Epithelial cell of esophagus (primary cell): ENCODE measurements around the gene ACSM6.

ENCODE experiments used
- DNase-seq: peaks from one replicate; pipeline ENCODE4 v3.0.0; 2010; ENCODE audit warnings: low read depth
- H3K4me3 ChIP-seq: 2 replicates; pipeline ENCODE4 v1.5.1; 2011; ENCODE audit warnings: mild to moderate bottlenecking, low read length, control low read depth
- TF ChIP-seq, protein P1 (sequence below): IDR thresholded peaks from 2 replicates; pipeline ENCODE4 v1.5.1; 2011; ENCODE audit warnings: low read depth, mild to moderate bottlenecking, low read length, control low read depth, inconsistent platforms; ENCODE audit not compliant: insufficient read depth; ENCODE audit errors: missing control alignments

The ACSM6 gene

DNA sequence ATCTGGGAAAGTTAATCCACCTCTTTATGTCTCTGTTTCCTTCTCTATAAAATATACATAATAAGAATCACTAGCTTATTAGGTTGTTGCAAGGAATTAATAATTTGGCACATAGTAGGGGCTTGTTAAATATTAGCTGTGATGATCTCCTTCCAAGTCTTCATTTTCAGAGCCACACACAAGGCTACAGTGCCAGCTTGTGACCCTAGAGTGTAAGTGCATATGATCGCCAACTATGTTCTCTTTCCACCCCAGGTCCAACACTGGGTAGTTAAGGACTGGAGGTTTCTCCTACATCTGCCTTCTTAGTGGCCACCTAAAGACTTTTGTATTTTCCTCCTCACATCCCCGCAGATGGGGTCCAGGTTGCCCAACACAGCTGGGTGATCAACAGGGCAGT, 17.9 kb upstream of the ACSM6 start:
- TF ChIP-seq, protein P1, sequence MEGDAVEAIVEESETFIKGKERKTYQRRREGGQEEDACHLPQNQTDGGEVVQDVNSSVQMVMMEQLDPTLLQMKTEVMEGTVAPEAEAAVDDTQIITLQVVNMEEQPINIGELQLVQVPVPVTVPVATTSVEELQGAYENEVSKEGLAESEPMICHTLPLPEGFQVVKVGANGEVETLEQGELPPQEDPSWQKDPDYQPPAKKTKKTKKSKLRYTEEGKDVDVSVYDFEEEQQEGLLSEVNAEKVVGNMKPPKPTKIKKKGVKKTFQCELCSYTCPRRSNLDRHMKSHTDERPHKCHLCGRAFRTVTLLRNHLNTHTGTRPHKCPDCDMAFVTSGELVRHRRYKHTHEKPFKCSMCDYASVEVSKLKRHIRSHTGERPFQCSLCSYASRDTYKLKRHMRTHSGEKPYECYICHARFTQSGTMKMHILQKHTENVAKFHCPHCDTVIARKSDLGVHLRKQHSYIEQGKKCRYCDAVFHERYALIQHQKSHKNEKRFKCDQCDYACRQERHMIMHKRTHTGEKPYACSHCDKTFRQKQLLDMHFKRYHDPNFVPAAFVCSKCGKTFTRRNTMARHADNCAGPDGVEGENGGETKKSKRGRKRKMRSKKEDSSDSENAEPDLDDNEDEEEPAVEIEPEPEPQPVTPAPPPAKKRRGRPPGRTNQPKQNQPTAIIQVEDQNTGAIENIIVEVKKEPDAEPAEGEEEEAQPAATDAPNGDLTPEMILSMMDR, result peak; percentile 20
- no peak overlapping the region for H3K4me3 ChIP-seq
- no peak for DNase-seq

DNA sequence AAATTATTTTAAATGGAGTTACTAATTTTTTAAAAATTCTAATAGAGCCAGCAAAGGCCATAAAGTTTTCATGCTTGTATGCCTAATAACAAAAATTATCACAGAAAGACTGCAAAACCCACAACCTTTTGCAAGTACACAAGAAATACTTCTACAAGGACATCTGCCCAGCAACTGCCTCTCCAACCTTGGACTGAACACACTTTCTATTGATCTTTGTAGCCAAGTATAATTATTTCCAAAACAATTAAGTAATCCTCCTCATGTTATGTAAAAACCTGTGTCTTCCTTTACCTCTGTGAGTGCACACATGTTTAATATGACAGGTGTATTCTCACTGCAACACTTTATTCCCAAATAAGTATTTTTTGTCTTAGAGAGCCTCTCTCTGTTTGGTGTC, 16.6 kb upstream of the ACSM6 start:
- TF ChIP-seq, protein P1, result no peak
- DNase-seq, result no peak
- no peak overlapping the region for H3K4me3 ChIP-seq

DNA sequence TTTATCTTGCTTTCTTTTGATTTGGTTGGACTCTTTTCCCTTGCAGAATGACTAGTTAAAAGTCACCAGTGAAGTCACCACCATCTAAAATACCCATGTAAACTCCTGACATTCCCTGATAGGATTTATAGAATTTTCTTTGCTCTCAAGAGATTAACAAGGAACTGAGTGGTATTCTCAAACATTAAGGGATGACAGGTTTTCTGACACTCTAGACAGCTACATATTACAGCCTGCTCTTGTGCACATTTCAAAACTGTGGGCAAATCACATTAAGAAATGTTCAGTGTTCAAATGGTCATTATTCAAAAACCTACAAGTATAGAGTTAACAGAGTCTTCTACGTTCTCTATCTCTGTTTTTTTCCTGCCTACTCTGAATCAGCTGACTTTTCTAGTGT, 15.8 kb upstream of the ACSM6 start:
- no peak overlapping the region for H3K4me3 ChIP-seq
- TF ChIP-seq, protein P1, result no peak
- no peak for DNase-seq

DNA sequence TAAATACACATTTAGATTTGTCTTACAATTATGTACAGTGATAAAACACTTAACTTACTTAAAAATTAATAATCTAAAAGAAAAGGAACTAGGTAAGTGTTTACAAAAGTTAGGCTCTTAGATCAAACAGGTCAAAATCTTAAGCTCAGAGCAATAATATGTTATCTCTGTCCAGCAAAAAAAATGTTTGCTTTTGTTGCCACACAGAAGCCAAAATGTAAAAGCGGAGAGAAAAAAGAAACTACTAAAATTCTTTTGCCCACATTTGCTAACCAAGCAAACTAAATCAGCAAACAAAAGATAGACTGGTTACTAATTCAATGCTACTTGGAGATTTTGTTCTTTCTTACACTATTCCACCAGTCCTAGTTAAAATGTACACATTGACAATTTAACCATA, 15.2 kb upstream of the ACSM6 start:
- TF ChIP-seq, protein P1, result no peak
- DNase-seq, result no peak
- H3K4me3 ChIP-seq, result no peak overlapping the region

DNA sequence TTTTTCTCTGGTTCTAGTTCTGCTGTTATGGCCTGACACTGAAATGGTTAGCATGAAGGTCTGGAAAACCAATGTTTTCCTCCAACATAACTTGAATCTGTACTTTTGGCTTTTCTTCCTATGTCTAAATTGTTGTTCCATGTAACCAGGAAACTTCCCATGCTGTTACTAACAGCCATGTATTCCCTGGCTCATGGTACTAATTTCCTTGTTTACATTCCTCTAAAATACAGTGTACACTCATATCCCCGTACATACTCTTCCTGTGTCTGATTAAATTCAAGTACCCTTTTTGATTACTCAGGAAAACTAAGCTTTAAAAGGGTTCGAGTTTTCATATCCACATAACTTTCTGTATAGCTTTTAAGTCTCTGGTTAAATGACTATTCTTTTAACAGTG, 12.3 kb upstream of the ACSM6 start:
- H3K4me3 ChIP-seq, result no peak overlapping the region
- TF ChIP-seq, protein P1, result no peak
- DNase-seq, result peak; percentile 57

DNA sequence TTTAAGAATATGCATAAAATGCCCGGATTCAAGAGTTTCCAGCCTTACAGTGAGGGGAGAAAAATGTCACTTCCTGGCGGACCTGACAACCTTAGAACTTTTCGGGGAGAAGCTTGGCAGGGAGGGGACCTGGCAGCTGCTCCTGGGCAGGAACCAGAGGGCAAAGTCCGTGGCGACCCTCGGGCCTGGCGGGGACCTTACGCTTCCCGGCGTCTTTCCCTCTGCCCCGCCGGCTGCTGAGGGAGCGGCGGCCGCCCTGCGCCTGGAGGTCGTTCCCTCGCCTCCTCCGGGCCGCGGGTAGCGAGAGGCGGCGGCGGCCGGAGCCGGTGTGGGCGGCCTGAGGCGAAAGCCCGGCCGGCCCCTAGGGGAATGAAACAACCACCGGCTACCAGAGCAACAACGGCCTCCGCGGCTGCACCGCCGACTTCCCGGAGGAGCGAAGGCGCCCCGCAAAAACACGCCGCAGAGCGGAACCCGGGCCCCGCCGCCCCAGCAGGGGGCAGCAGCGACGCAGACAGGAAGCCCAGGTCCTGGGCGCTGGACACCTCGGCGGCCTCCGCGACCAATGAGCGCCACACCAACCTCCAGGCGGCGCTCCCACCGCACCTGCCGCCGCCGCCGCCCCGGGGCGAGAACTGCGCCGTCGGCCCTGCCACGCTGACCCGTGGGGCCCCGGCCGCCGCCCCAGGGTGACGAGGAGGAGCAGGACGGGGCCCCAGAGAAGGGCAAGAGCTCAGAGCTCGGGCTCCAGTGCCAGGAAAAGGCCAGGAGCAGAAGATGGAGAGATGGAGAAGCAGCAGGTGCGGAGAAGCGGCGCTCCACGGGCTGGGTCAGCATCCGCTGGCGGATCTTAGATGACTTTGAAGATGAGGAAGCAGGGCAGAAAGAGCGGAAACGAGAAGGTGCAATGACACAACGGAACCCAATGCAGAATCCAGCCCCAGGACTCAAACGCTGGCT, 10.5 kb upstream of the ACSM6 start:
- TF ChIP-seq, protein P1, result peak; percentile 65
- DNase-seq, result peak; percentile 82
- peak overlapping the region; percentile 58 for H3K4me3 ChIP-seq
